Measurements from ENCODE around the gene MITD1.
"Not testable (repeated sequence)": the region's sequence is repeated elsewhere in the genome, so short reads cannot be mapped to it uniquely, and the experiment has no call there.

The MITD1 gene

DNA sequence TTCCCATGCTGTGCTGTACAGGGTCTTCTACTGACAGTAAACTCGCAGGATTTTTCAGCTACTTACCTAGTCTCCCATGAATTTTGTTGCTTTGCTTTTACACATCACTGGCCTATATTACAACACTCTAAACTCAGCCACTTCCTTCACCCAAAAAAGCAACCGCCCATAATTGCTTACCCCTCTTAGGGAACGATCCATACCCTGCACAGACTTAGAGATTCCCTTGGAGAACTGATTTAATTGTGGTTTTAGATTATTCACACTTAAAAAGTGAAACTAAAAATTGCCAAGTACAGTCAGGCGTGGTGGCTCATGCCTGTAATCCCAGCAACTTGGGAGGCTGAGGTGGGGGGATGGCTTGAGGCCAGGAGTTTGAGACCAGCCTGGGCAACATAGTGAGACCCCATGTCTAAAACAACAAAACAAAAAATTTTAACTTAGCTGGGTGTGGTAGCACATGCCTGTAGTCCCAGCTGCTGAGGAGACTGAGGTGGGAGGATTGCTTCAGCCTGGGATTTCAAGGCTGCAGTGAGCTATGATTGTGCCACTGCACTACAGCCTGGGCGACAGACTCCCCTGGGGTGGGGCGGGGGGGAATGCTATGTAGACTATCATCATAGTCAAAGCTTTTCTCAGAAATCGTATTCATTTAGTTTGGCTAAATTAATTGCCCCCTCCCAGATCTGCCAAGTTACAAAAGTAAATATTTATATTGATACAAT, 19.4 kb upstream of the MITD1 start:
- no peak overlapping the region for H3K4me3 ChIP-seq (replicated peaks; ENCODE audit: low read depth, low read length)
- no peak for TF ChIP-seq CTCF (IDR thresholded peaks at IDR 0.05; ENCODE audit: insufficient read depth, low read length, poor library complexity, severe bottlenecking)
- peaks cover 6% of the 10 kb centered on the region for H3K36me3 ChIP-seq (ENCODE audit: control insufficient read depth, insufficient read depth, low read length)
- H3K27me3 ChIP-seq (replicated peaks; ENCODE audit: control insufficient read depth, insufficient read depth, low read length) = no peaks in the 10 kb centered on the region
- DNase-seq (ENCODE audit: extremely low read depth, insufficient read length) = no peak

DNA sequence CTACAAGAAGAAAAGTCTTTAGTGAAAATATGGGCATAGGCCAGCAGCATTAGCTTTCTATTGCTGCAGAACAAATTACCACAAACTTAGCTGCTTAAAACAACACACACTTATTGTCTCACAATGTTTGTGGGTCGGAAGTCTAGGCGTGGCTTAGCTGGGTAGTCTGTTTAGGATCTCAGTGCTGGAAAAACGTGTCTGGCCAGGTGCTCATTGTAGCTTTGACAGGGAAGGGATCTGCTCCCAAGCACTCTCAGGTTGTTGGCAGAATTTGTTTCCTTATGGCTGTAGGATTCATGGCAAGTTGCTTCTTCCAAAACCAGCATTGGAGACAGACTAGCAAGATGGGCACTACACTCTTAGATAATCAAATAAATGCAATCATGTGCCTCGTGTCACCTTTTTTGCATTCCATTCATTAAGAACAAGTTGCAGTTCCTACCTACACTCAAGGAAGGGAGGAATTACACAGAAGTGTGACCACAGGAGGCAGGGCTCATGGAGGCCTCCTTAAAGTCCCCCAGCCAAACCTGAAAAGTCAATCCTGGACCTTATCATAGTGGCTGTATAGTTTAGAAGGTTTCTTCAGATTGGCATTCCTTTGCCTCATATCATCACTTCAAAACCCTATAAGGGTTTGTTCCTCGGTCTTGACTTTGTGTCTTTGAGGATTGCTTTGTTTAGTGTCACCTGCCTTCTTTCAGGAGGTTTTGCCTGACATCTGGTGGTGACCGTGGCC, 17.4 kb upstream of the MITD1 start:
- H3K4me3 ChIP-seq (replicated peaks; ENCODE audit: low read depth, low read length) = no peak overlapping the region
- no peak for DNase-seq (ENCODE audit: extremely low read depth, insufficient read length)
- H3K36me3 ChIP-seq (ENCODE audit: control insufficient read depth, insufficient read depth, low read length) = peaks cover 6% of the 10 kb centered on the region
- H3K27me3 ChIP-seq (replicated peaks; ENCODE audit: control insufficient read depth, insufficient read depth, low read length) = no peaks in the 10 kb centered on the region
- TF ChIP-seq CTCF (IDR thresholded peaks at IDR 0.05; ENCODE audit: insufficient read depth, low read length, poor library complexity, severe bottlenecking) = no peak

GRCh38 chr2:99192364-99192763, 11.5 kb upstream of the MITD1 start:
- H3K36me3 ChIP-seq (ENCODE audit: control insufficient read depth, insufficient read depth, low read length); H3K4me3 ChIP-seq (replicated peaks; ENCODE audit: low read depth, low read length): not testable (repeated sequence)

GRCh38 chr2:99190548-99190947, 9.7 kb upstream of the MITD1 start:
- TF ChIP-seq CTCF (IDR thresholded peaks at IDR 0.05; ENCODE audit: insufficient read depth, low read length, poor library complexity, severe bottlenecking) = peak; percentile 12
- H3K4me3 ChIP-seq (replicated peaks; ENCODE audit: low read depth, low read length) = no peak overlapping the region
- no peak for DNase-seq (ENCODE audit: extremely low read depth, insufficient read length)
- H3K36me3 ChIP-seq (ENCODE audit: control insufficient read depth, insufficient read depth, low read length) = peaks cover 3% of the 10 kb centered on the region
- no peaks in the 10 kb centered on the region for H3K27me3 ChIP-seq (replicated peaks; ENCODE audit: control insufficient read depth, insufficient read depth, low read length)

More at GRCh38 chr2:99192364-99192763, 11.5 kb upstream of the MITD1 start:
- not testable (repeated sequence) for H3K27me3 ChIP-seq (replicated peaks; ENCODE audit: control insufficient read depth, insufficient read depth, low read length); DNase-seq (ENCODE audit: extremely low read depth, insufficient read length)

DNA sequence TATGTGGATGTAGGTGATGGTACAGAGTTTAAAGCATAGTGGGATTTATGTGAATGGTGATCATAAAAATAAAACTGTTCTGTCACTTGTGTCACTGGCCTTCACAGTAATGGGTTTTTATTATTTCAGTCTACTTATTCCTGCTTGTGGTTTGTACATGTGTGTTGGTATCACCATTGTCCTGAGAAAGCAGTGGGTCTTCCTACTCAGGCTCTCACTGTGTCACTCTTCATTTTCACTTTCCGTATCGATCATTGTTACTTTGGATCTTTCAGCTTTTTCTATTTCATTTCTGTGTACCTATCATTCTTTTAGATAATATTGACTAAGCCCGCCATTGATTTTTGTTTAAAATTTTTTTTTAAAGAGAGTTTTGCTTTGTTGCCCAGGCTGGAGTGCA, 7.5 kb upstream of the MITD1 start:
- H3K36me3 ChIP-seq (ENCODE audit: control insufficient read depth, insufficient read depth, low read length) = peaks cover 3% of the 10 kb centered on the region
- no peaks in the 10 kb centered on the region for H3K27me3 ChIP-seq (replicated peaks; ENCODE audit: control insufficient read depth, insufficient read depth, low read length)
- no peak for DNase-seq (ENCODE audit: extremely low read depth, insufficient read length)
- TF ChIP-seq CTCF (IDR thresholded peaks at IDR 0.05; ENCODE audit: insufficient read depth, low read length, poor library complexity, severe bottlenecking) = no peak
- H3K4me3 ChIP-seq (replicated peaks; ENCODE audit: low read depth, low read length) = no peak overlapping the region

GRCh38 chr2:99187011-99187410, 6.2 kb upstream of the MITD1 start:
- Histone ChIP-seq H3K4me3 (replicated peaks; ENCODE audit: low read depth, low read length) (no peak overlapping the region), H3K27me3 (replicated peaks; ENCODE audit: control insufficient read depth, insufficient read depth, low read length) (no peaks in the 10 kb centered on the region), H3K36me3 (ENCODE audit: control insufficient read depth, insufficient read depth, low read length) (peaks cover 3% of the 10 kb centered on the region)
- no peak for TF ChIP-seq CTCF (IDR thresholded peaks at IDR 0.05; ENCODE audit: insufficient read depth, low read length, poor library complexity, severe bottlenecking)
- DNase-seq (ENCODE audit: extremely low read depth, insufficient read length) = no peak
